ENCODE measurements around the gene RPL41. TPM values are rescaled to one million over a fixed set of nuclear protein-coding genes. Genes with fewer than 3 reads are reported as not detected.

RPL41 gene
- total RNA-seq, 2 experiments from 2014 or later: 5,865 to 5,989 TPM

DNA sequence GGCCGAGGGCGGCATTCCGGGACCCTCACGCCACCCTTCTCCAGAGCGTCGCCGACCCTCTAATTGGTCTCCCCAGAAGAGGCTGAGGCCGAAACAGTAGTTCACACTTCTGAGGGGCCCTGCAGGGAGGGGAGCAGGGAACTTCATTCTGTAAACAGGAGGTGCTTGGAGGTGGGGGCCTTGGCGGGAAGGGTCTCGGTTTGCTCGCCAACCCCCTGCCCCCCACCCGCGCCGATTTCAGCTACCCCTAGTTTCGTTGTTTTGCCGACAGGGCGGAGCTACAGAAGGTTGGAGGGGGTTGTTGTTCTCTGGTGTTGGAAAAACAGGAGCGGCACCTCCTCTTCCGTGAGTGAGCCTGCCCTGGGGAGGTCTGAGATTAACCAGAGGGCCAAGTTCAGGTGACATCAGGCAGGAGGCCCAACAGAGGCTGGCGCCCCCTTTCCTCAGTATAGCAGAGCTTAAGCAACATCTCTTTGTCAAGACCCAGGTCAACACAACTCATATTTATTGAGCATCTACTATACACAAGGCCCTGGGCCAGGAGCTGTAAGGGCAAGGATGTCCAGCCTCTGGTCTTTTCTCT lies 35.8 kb upstream of the RPL41 start:
- Mint-ChIP-seq H3K9me3 (no peaks in the 10 kb centered on the region), H3K4me3 (peak overlapping the region; percentile 83)
- CTCF ChIA-PET: interaction anchor here (0.5 to 5.1 kb wide), 3 partner anchors 23 to 313 kb away, joined by 3 to 32 read pairs (median 4); partner anchors contain the start of gene PA2G4

DNA sequence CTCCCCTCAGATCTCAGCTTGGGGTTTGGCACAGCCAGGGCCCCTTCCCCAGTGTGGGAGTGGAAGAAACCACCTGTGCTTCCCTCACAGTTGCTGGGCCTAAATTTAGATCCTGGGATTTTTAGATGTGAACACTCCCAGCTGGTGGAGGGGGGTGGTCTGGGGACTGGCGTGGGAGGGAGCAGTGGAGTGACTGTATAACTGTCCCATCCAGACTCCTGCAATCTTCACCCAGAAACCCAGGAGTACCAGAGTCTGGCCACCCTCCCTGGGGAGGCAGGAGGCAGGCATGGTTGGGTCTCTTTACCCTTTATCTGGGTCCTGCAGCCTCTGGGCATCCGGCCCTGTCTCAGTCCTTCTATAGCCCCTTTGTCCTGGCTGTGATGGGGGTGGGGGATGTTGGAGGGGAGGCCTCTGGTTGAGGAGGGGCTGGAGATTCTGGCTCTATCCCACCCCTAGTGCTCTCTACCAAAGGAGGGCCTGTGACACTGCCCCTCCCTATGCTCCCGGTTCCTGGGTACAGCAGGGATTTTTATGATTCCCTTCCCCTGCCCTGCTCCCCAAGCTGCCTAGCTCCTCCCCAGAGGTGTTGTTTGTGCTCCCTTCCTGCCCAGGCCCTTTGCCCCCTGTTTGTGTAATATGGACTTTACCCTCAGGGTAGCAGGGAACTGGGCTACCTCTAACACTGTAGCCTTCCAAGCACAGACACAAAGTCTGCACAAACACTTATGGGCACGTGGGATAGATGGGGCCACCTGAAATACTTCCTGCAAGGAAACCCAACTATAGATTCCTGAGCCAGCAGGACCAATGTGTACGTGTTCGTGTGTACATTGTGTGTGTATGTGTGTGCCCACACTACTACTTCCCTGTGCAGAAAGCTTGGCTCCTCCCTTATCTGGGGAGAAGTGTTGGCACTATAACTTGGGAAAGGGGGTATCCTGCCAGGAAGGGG lies 34.8 kb upstream of the RPL41 start:
- DNase-seq (no peak), ATAC-seq (ENCODE audit: poor library complexity) (no peak)
- H3K4me1 Mint-ChIP-seq (ENCODE audit: low read depth): peaks cover 14% of the 10 kb centered on the region
- Histone ChIP-seq H3K4me3 (ENCODE audit: low read length) (no peak overlapping the region), H3K9me3 (ENCODE audit: control insufficient read depth in 1 of 2, insufficient read depth in 1 of 2, low read length in 2 of 2) (no peaks in the 10 kb centered on the region), H3K27me3 (ENCODE audit: control insufficient read depth in 1 of 2, insufficient read depth in 2 of 2, low read length in 2 of 2) (peaks cover 14 to 23% of the 10 kb centered on the region in 2 experiments), H3K36me3 (ENCODE audit: insufficient read depth, low read length) (no peaks in the 10 kb centered on the region), H3K4me1 (ENCODE audit: insufficient read depth, low read length) (peaks cover 21% of the 10 kb centered on the region), H3K27ac (ENCODE audit: low read depth in 1 of 2, low read length in 2 of 2) (no peak overlapping the region)
- TF ChIP-seq, protein P1, sequence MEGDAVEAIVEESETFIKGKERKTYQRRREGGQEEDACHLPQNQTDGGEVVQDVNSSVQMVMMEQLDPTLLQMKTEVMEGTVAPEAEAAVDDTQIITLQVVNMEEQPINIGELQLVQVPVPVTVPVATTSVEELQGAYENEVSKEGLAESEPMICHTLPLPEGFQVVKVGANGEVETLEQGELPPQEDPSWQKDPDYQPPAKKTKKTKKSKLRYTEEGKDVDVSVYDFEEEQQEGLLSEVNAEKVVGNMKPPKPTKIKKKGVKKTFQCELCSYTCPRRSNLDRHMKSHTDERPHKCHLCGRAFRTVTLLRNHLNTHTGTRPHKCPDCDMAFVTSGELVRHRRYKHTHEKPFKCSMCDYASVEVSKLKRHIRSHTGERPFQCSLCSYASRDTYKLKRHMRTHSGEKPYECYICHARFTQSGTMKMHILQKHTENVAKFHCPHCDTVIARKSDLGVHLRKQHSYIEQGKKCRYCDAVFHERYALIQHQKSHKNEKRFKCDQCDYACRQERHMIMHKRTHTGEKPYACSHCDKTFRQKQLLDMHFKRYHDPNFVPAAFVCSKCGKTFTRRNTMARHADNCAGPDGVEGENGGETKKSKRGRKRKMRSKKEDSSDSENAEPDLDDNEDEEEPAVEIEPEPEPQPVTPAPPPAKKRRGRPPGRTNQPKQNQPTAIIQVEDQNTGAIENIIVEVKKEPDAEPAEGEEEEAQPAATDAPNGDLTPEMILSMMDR (IDR thresholded peaks at IDR 0.05): no peak
- ChIA-PET POLR2A (interaction anchor here (0.9 to 3.7 kb wide), 3 partner anchors 23 to 108 kb away, joined by 3 to 35 read pairs (median 4); partner anchors contain the start of genes PA2G4, RAB5B and RPL41), CTCF (interaction anchor here (5.1 kb wide), 1 partner anchor 22 kb away, joined by 32 read pairs; the partner anchor contains the start of gene PA2G4)
- H3K9me3 Mint-ChIP-seq: no peaks in the 10 kb centered on the region
- peak overlapping the region; percentile 83 for H3K4me3 Mint-ChIP-seq
- H3K36me3 Mint-ChIP-seq (ENCODE audit: low read depth): no peaks in the 10 kb centered on the region
- intact Hi-C loops (cut with DNase I, micrococcal nuclease): loop anchor here in 1 of 2 experiments (2.0 kb wide), 1 partner anchor 19 kb away; no protein-coding TSS in a partner anchor
- H3K27ac Mint-ChIP-seq: no peak overlapping the region
- peaks cover 17% of the 10 kb centered on the region for H3K27me3 Mint-ChIP-seq

More for the DNA sequence above, 35.8 kb upstream of the RPL41 start:
- intact Hi-C loops (cut with DNase I, micrococcal nuclease): no loop called here
- ATAC-seq (ENCODE audit: poor library complexity) (no peak), DNase-seq (no peak)
- peaks cover 21% of the 10 kb centered on the region for H3K4me1 ChIP-seq (ENCODE audit: insufficient read depth, low read length)
- POLR2A ChIA-PET: interaction anchor here (0.6 to 3.7 kb wide), 4 partner anchors 24 to 107 kb away, joined by 3 to 35 read pairs (median 4); partner anchors contain the start of genes PA2G4, RAB5B and RPL41
- H3K27me3 ChIP-seq (ENCODE audit: control insufficient read depth in 1 of 2, insufficient read depth in 2 of 2, low read length in 2 of 2): peaks cover 14 to 23% of the 10 kb centered on the region in 2 experiments
- Mint-ChIP-seq H3K36me3 (ENCODE audit: low read depth) (no peaks in the 10 kb centered on the region), H3K27me3 (peaks cover 17% of the 10 kb centered on the region), H3K27ac (no peak overlapping the region), H3K4me1 (ENCODE audit: low read depth) (peaks cover 14% of the 10 kb centered on the region)
- no peaks in the 10 kb centered on the region for H3K9me3 ChIP-seq (ENCODE audit: control insufficient read depth in 1 of 2, insufficient read depth in 1 of 2, low read length in 2 of 2)
- no peaks in the 10 kb centered on the region for H3K36me3 ChIP-seq (ENCODE audit: insufficient read depth, low read length)
- no peak overlapping the region for H3K27ac ChIP-seq (ENCODE audit: low read depth in 1 of 2, low read length in 2 of 2)
- peak overlapping the region; percentile 76 for H3K4me3 ChIP-seq (ENCODE audit: low read length)
- TF ChIP-seq, protein P1 (IDR thresholded peaks at IDR 0.05): no peak

DNA sequence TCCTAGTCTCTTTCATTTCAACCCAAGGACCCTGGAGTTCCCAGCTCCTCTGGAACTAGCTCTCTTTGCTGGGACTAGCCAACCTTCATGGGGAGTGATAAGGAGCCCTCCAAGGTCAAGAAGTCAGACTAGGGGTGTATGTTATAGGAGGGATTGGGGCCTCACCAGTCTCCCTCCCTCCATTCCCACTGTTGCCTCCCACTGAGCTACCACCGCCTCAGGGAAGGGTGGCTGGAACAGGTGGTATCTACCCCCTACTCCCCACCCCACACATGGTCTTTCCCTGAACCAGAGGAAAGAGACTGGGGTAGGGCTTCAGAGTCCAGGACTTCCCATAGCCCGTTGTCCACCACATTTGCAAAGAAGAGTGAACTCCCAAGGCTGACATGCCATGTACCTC lies 34.1 kb upstream of the RPL41 start:
- Histone ChIP-seq H3K27ac (ENCODE audit: low read depth in 1 of 2, low read length in 2 of 2) (no peak overlapping the region), H3K4me3 (ENCODE audit: low read length) (no peak overlapping the region), H3K9me3 (ENCODE audit: control insufficient read depth in 1 of 2, insufficient read depth in 1 of 2, low read length in 2 of 2) (no peaks in the 10 kb centered on the region), H3K27me3 (ENCODE audit: control insufficient read depth in 1 of 2, insufficient read depth in 2 of 2, low read length in 2 of 2) (peaks cover 14 to 23% of the 10 kb centered on the region in 2 experiments), H3K4me1 (ENCODE audit: insufficient read depth, low read length) (peaks cover 21% of the 10 kb centered on the region), H3K36me3 (ENCODE audit: insufficient read depth, low read length) (no peaks in the 10 kb centered on the region)
- no peak overlapping the region for H3K27ac Mint-ChIP-seq
- H3K4me1 Mint-ChIP-seq (ENCODE audit: low read depth): peaks cover 14% of the 10 kb centered on the region
- ATAC-seq (ENCODE audit: poor library complexity): no peak
- CTCF ChIA-PET: no interaction called here
- POLR2A ChIA-PET: interaction anchor here (3.7 kb wide), 1 partner anchor 22 kb away, joined by 35 read pairs; the partner anchor contains the start of gene PA2G4
- peaks cover 17% of the 10 kb centered on the region for H3K27me3 Mint-ChIP-seq
- intact Hi-C loops (cut with DNase I, micrococcal nuclease): loop anchor here in 1 of 2 experiments (2.0 kb wide), 1 partner anchor 18 kb away; no protein-coding TSS in a partner anchor
- no peak overlapping the region for H3K4me3 Mint-ChIP-seq
- no peak for DNase-seq
- H3K36me3 Mint-ChIP-seq (ENCODE audit: low read depth): no peaks in the 10 kb centered on the region
- no peaks in the 10 kb centered on the region for H3K9me3 Mint-ChIP-seq
- TF ChIP-seq, protein P1 (IDR thresholded peaks at IDR 0.05): no peak

All from CD4-positive, alpha-beta T cell (primary cell).